Activated T-cell treated with anti-CD3 and anti-CD28 coated beads, Interleukin-2, amount 50 U/mL, for 72 hours (primary cell): ENCODE measurements around the gene NDUFS6. TPM values are rescaled to one million over a fixed set of nuclear protein-coding genes. Genes with fewer than 3 reads are reported as not detected.

ENCODE experiments used
- ATAC-seq, 2 donors: fragments of 150-1000 bp; cut with Tn5 transposase; replicated peaks in 1 of 2; 2 replicates each; pipeline ENCODE4 v1.10.0; 2021; ENCODE audit warnings: moderate library complexity in 2 of 2, mild to moderate bottlenecking in 1 of 2
- DNase-seq, 2 donors: peaks; one replicate each; pipeline ENCODE4 v3.0.0; 2021 to 2022; ENCODE audit warnings: mixed read lengths in 1 of 2
- H3K27ac Mint-ChIP-seq: one replicate; pipeline ENCODE4 v1.8.0; 2022; ENCODE audit warnings: mild to moderate bottlenecking, moderate library complexity, mixed read lengths
- H3K27me3 Mint-ChIP-seq: one replicate; pipeline ENCODE4 v1.8.0; 2022; ENCODE audit warnings: low read depth, mixed read lengths
- H3K36me3 Mint-ChIP-seq, 2 donors: one replicate each; pipeline ENCODE4 v1.8.0; 2022; ENCODE audit warnings: mixed read lengths in 2 of 2, mild to moderate bottlenecking in 1 of 2; ENCODE audit not compliant: insufficient read depth in 2 of 2
- H3K4me1 Mint-ChIP-seq: one replicate; pipeline ENCODE4 v1.8.0; 2022; ENCODE audit warnings: low read depth, mixed read lengths
- H3K4me3 Mint-ChIP-seq, 2 donors: one replicate each; pipeline ENCODE4 v1.8.0; 2022; ENCODE audit warnings: mild to moderate bottlenecking in 2 of 2, mixed read lengths in 2 of 2, moderate library complexity in 2 of 2
- H3K9me3 Mint-ChIP-seq, 2 donors: one replicate each; pipeline ENCODE4 v1.8.0; 2022; ENCODE audit warnings: mixed read lengths in 2 of 2
- total RNA-seq, 2 donors: library from RNA; stranded (reverse); gene quantifications; one replicate each; pipeline ENCODE4 v1.2.3, GENCODE V29; 2022

NDUFS6 gene
- total RNA-seq, 2 donors from 2014 or later = 21.9 to 22.3 TPM

GRCh38 chr5:1769017-1769640, 32.1 kb upstream of the NDUFS6 start:
- DNase-seq (no peak), ATAC-seq (no peak)
- Mint-ChIP-seq H3K4me3 (no peak overlapping the region), H3K4me1 (no peaks in the 10 kb centered on the region), H3K27me3 (peaks cover 13% of the 10 kb centered on the region), H3K9me3 (no peaks in the 10 kb centered on the region), H3K27ac (no peak overlapping the region), H3K36me3 (no peaks in the 10 kb centered on the region)

GRCh38 chr5:1769752-1770442, 31.3 kb upstream of the NDUFS6 start:
- Mint-ChIP-seq H3K27ac (no peak overlapping the region), H3K27me3 (peaks cover 7% of the 10 kb centered on the region), H3K9me3 (no peaks in the 10 kb centered on the region), H3K4me3 (no peak overlapping the region), H3K4me1 (no peaks in the 10 kb centered on the region), H3K36me3 (no peaks in the 10 kb centered on the region)
- DNase-seq = no peak
- ATAC-seq = no peak

GRCh38 chr5:1770443-1770802, 30.8 kb upstream of the NDUFS6 start:
- Mint-ChIP-seq H3K4me3 (no peak overlapping the region), H3K27ac (no peak overlapping the region), H3K4me1 (no peaks in the 10 kb centered on the region), H3K9me3 (no peaks in the 10 kb centered on the region), H3K36me3 (no peaks in the 10 kb centered on the region), H3K27me3 (peaks cover 6% of the 10 kb centered on the region)
- no peak for DNase-seq
- ATAC-seq = no peak

- no peak overlapping the region for H3K4me3 Mint-ChIP-seq
- ATAC-seq (no peak), DNase-seq (no peak)
- H3K9me3 Mint-ChIP-seq = no peaks in the 10 kb centered on the region
- H3K4me1 Mint-ChIP-seq = no peaks in the 10 kb centered on the region
- H3K36me3 Mint-ChIP-seq = no peaks in the 10 kb centered on the region
- no peak overlapping the region for H3K27ac Mint-ChIP-seq
- H3K27me3 Mint-ChIP-seq = peaks cover 6% of the 10 kb centered on the region
Measured at GRCh38 chr5:1771149-1772065, 29.8 kb upstream of the NDUFS6 start.

GRCh38 chr5:1772634-1773033, 28.6 kb upstream of the NDUFS6 start:
- Mint-ChIP-seq H3K27ac (no peak overlapping the region), H3K27me3 (peaks cover 6% of the 10 kb centered on the region), H3K9me3 (no peaks in the 10 kb centered on the region), H3K4me3 (no peak overlapping the region), H3K4me1 (no peaks in the 10 kb centered on the region), H3K36me3 (no peaks in the 10 kb centered on the region)
- DNase-seq (no peak), ATAC-seq (no peak)

GRCh38 chr5:1776831-1777230, 24.4 kb upstream of the NDUFS6 start:
- Mint-ChIP-seq H3K4me3 (no peak overlapping the region), H3K27ac (no peak overlapping the region)
- no peak for ATAC-seq

GRCh38 chr5:1777281-1778137, 23.7 kb upstream of the NDUFS6 start:
- DNase-seq (no peak), ATAC-seq (no peak)
- no peak overlapping the region for H3K27ac Mint-ChIP-seq
- H3K9me3 Mint-ChIP-seq = no peaks in the 10 kb centered on the region
- H3K27me3 Mint-ChIP-seq = peaks cover 3% of the 10 kb centered on the region
- no peaks in the 10 kb centered on the region for H3K4me1 Mint-ChIP-seq
- no peaks in the 10 kb centered on the region for H3K36me3 Mint-ChIP-seq
- H3K4me3 Mint-ChIP-seq = no peak overlapping the region

More at GRCh38 chr5:1776831-1777230, 24.4 kb upstream of the NDUFS6 start:
- no peaks in the 10 kb centered on the region for H3K9me3 Mint-ChIP-seq
- no peaks in the 10 kb centered on the region for H3K36me3 Mint-ChIP-seq
- no peak for DNase-seq
- H3K27me3 Mint-ChIP-seq = no peaks in the 10 kb centered on the region
- H3K4me1 Mint-ChIP-seq = no peaks in the 10 kb centered on the region

GRCh38 chr5:1778138-1779020, 22.8 kb upstream of the NDUFS6 start:
- no peak for ATAC-seq
- Mint-ChIP-seq H3K9me3 (no peaks in the 10 kb centered on the region), H3K4me1 (peaks cover 8% of the 10 kb centered on the region), H3K4me3 (no peak overlapping the region), H3K36me3 (no peaks in the 10 kb centered on the region), H3K27ac (no peak overlapping the region), H3K27me3 (peaks cover 5% of the 10 kb centered on the region)
- no peak for DNase-seq

GRCh38 chr5:1779021-1779680, 22.1 kb upstream of the NDUFS6 start:
- Mint-ChIP-seq H3K27me3 (peaks cover 6% of the 10 kb centered on the region), H3K36me3 (no peaks in the 10 kb centered on the region), H3K9me3 (no peaks in the 10 kb centered on the region), H3K4me3 (no peak overlapping the region), H3K27ac (no peak overlapping the region), H3K4me1 (peaks cover 8% of the 10 kb centered on the region)
- DNase-seq (no peak), ATAC-seq (no peak)

- no peak overlapping the region for H3K4me3 Mint-ChIP-seq
Measured at GRCh38 chr5:1779782-1780613, 21.2 kb upstream of the NDUFS6 start.

GRCh38 chr5:1780614-1780930, 20.6 kb upstream of the NDUFS6 start:
- no peaks in the 10 kb centered on the region for H3K36me3 Mint-ChIP-seq
- ATAC-seq (no peak), DNase-seq (no peak)
- peaks cover 15% of the 10 kb centered on the region for H3K4me1 Mint-ChIP-seq
- no peak overlapping the region for H3K4me3 Mint-ChIP-seq
- H3K27me3 Mint-ChIP-seq = peaks cover 14% of the 10 kb centered on the region
- H3K9me3 Mint-ChIP-seq = no peaks in the 10 kb centered on the region
- no peak overlapping the region for H3K27ac Mint-ChIP-seq

More at GRCh38 chr5:1779782-1780613, 21.2 kb upstream of the NDUFS6 start:
- ATAC-seq (no peak), DNase-seq (no peak)
- H3K27ac Mint-ChIP-seq = no peak overlapping the region
- peaks cover 15% of the 10 kb centered on the region for H3K4me1 Mint-ChIP-seq
- H3K27me3 Mint-ChIP-seq = peaks cover 14% of the 10 kb centered on the region
- no peaks in the 10 kb centered on the region for H3K36me3 Mint-ChIP-seq
- H3K9me3 Mint-ChIP-seq = no peaks in the 10 kb centered on the region
